CD14-positive monocyte (primary cell): ENCODE data around the gene SNX5. TPM values are rescaled to one million over a fixed set of nuclear protein-coding genes. Genes with fewer than 3 reads are reported as not detected.

ENCODE experiments used
- DNase-seq, 3 donors: peaks; one replicate each; pipeline ENCODE4 v3.0.0-alpha.2; 2011 to 2022
- H2AFZ ChIP-seq: 2 replicates; pipeline ENCODE4 v1.6.0; 2012; ENCODE audit warnings: mild to moderate bottlenecking, low read depth, low read length, inconsistent platforms; ENCODE audit not compliant: insufficient read depth, poor library complexity, severe bottlenecking
- H3K27ac ChIP-seq, 2 donors: 1 replicate in 1 of 2; 2 replicates in 1 of 2; pipeline ENCODE4 v1.5.1; 2012 to 2013; ENCODE audit warnings: low read length in 2 of 2, control low read depth in 1 of 2, inconsistent platforms in 1 of 2, low read depth in 1 of 2, mild to moderate bottlenecking in 1 of 2
- H3K27me3 ChIP-seq, 2 donors: one replicate each; pipeline versions ENCODE4 v1.6.0 to v1.6.1; 2011 to 2013; ENCODE audit warnings: low read length in 2 of 2; ENCODE audit not compliant: control insufficient read depth in 2 of 2, insufficient read depth in 2 of 2
- H3K36me3 ChIP-seq, 2 donors: replicated peaks in 1 of 2; 1 replicate in 1 of 2; 2 replicates in 1 of 2; pipeline versions ENCODE4 v1.5.1 to v1.6.1; 2012 to 2013; ENCODE audit warnings: low read length in 2 of 2, control low read depth in 1 of 2, inconsistent platforms in 1 of 2, mild to moderate bottlenecking in 1 of 2; ENCODE audit not compliant: insufficient read depth in 2 of 2, control insufficient read depth in 1 of 2
- H3K4me1 ChIP-seq, 2 donors: 1 replicate in 1 of 2; 2 replicates in 1 of 2; pipeline versions ENCODE4 v1.5.1 to v1.6.1; 2012 to 2013; ENCODE audit warnings: low read length in 2 of 2, control low read depth in 1 of 2, inconsistent platforms in 1 of 2, mild to moderate bottlenecking in 1 of 2, moderate library complexity in 1 of 2; ENCODE audit not compliant: insufficient read depth in 2 of 2, control insufficient read depth in 1 of 2
- H3K4me2 ChIP-seq: replicated peaks from 2 replicates; pipeline ENCODE3; 2012; ENCODE audit warnings: low read length, moderate library complexity, mild to moderate bottlenecking; ENCODE audit not compliant: poor library complexity, severe bottlenecking; ENCODE audit errors: extremely low read depth
- H3K4me3 ChIP-seq, 3 experiments: fragments of 200-600 bp in 1 of 3; sonication (generic) in 1 of 3; replicated peaks in 1 of 3; 1 replicate in 2 of 3; 2 replicates in 1 of 3; pipeline ENCODE4 v1.5.1; 2011 to 2013; ENCODE audit warnings: low read length in 3 of 3, mild to moderate bottlenecking in 3 of 3, control low read depth in 2 of 3, low read depth in 2 of 3, inconsistent platforms in 1 of 3, moderate library complexity in 1 of 3
- H3K79me2 ChIP-seq: 2 replicates; pipeline ENCODE4 v1.6.0; 2012; ENCODE audit warnings: mild to moderate bottlenecking, control low read depth, inconsistent platforms, low read length, moderate library complexity; ENCODE audit not compliant: insufficient read depth
- H3K9ac ChIP-seq: 2 replicates; pipeline ENCODE4 v1.6.0; 2017; ENCODE audit warnings: low read length, mild to moderate bottlenecking; ENCODE audit not compliant: insufficient read depth, poor library complexity, severe bottlenecking
- H3K9me3 ChIP-seq, 2 donors: replicated peaks in 1 of 2; 1 replicate in 1 of 2; 2 replicates in 1 of 2; pipeline versions ENCODE4 v1.5.1 to v1.6.1; 2012 to 2013; ENCODE audit warnings: low read length in 2 of 2, control low read depth in 1 of 2; ENCODE audit not compliant: control insufficient read depth in 1 of 2, insufficient read depth in 1 of 2
- H4K20me1 ChIP-seq: 2 replicates; pipeline ENCODE4 v1.6.0; 2012; ENCODE audit warnings: mild to moderate bottlenecking, low read length, control low read depth, moderate library complexity; ENCODE audit not compliant: insufficient read depth
- H3K27ac Mint-ChIP-seq, 7 donors: one replicate each; pipeline ENCODE4 v1.8.0; 2020; ENCODE audit warnings: mild to moderate bottlenecking in 7 of 7, mixed read lengths in 7 of 7, moderate library complexity in 6 of 7, inconsistent platforms in 2 of 7
- H3K27me3 Mint-ChIP-seq, 3 donors: one replicate each; pipeline ENCODE4 v1.8.0; 2021 to 2022; ENCODE audit warnings: low read depth in 3 of 3, mild to moderate bottlenecking in 3 of 3, mixed read lengths in 3 of 3, moderate library complexity in 3 of 3, inconsistent platforms in 1 of 3
- H3K36me3 Mint-ChIP-seq, 2 donors: one replicate each; pipeline ENCODE4 v1.8.0; 2020; ENCODE audit warnings: mixed read lengths in 2 of 2, inconsistent platforms in 1 of 2, mild to moderate bottlenecking in 1 of 2
- H3K4me1 Mint-ChIP-seq: one replicate; pipeline ENCODE4 v1.8.0; 2020; ENCODE audit warnings: mild to moderate bottlenecking, mixed read lengths
- H3K4me3 Mint-ChIP-seq, 2 donors: one replicate each; pipeline ENCODE4 v1.8.0; 2020; ENCODE audit warnings: mild to moderate bottlenecking in 2 of 2, mixed read lengths in 2 of 2, moderate library complexity in 1 of 2
- H3K9me3 Mint-ChIP-seq, 7 donors: one replicate each; pipeline ENCODE4 v1.8.0; 2020 to 2022; ENCODE audit warnings: mixed read lengths in 7 of 7, mild to moderate bottlenecking in 6 of 7, moderate library complexity in 6 of 7, inconsistent platforms in 2 of 7
- WGBS: methylation state at CpG from one replicate; pipeline ENCODE4 v1.1.5; 2013; ENCODE audit warnings: missing lambda C conversion rate; ENCODE audit not compliant: insufficient coverage; 5-methylcytosine and 5-hydroxymethylcytosine counted together
- intact Hi-C, 2 donors: fragments of 100-400 bp; cut with micrococcal nuclease; formaldehyde crosslinking; loops; one replicate each; pipeline versions ENCODE4 v1.15.0 to v1.15.1; 2023
- polyA plus RNA-seq, 3 donors: library from polyadenylated mRNA; depleted of rRNA in 1 of 3; unstranded in 2 of 3; stranded (reverse) in 1 of 3; fragments of 300-500 nt in 2 of 3; fragments of >200 nt in 1 of 3; fragmentation: Illumina TruSeq in 2 of 3; gene quantifications; 1 replicate in 2 of 3; 2 replicates in 1 of 3; pipeline ENCODE4 v1.2.3, GENCODE V29; 2012 to 2021
- TF ChIP-seq, protein P1 (sequence below): fragments of 200-600 bp; IDR thresholded peaks from one replicate; pipeline ENCODE4 v1.8.0; 2022; ENCODE audit warnings: antibody characterized with exemption, mild to moderate bottlenecking

The SNX5 gene
- polyA plus RNA-seq, 3 donors: 55.6 to 83.8 (median 66.1) TPM

DNA sequence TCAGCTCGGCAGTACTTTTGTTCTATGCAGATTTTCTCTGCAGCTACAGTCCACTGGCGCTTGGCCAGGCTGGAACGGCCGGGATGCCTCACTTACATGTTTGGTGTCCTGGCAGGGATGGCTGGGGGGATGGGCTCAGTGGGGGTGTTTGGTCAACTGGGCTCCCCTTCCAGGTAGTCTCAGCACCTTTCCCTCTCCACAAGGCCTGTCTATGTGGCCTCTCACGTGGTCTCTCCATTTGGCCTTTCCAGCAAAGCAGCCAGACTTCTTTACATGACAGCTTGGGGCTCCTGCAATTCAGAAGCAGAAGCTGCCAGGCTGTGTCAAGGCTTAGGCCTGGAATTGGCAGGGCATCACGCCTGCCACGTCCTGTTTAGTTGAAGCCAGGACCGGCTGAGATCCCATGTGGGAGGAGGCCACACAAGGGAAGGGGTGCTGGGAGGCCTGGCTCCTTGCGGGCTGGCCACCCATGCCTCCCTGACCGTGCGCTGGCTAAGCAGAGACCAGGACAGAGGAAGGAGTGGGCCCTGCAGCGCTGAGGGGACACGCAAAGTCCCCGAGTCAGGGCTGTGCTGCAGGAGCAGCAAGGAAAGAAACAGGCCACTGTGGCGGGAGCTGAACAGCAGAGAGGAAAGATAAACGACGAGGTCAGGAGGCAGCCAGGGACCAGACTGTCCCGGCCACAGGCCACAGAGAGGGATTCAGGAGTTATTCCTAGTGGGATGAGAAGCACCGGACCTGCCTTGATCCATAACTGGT, 39.1 kb upstream of the SNX5 start:
- WGBS: 90% methylated on average over 14 of the region's 19 CpGs
- H3K27me3 Mint-ChIP-seq: no peaks in the 10 kb centered on the region
- TF ChIP-seq, protein P1, sequence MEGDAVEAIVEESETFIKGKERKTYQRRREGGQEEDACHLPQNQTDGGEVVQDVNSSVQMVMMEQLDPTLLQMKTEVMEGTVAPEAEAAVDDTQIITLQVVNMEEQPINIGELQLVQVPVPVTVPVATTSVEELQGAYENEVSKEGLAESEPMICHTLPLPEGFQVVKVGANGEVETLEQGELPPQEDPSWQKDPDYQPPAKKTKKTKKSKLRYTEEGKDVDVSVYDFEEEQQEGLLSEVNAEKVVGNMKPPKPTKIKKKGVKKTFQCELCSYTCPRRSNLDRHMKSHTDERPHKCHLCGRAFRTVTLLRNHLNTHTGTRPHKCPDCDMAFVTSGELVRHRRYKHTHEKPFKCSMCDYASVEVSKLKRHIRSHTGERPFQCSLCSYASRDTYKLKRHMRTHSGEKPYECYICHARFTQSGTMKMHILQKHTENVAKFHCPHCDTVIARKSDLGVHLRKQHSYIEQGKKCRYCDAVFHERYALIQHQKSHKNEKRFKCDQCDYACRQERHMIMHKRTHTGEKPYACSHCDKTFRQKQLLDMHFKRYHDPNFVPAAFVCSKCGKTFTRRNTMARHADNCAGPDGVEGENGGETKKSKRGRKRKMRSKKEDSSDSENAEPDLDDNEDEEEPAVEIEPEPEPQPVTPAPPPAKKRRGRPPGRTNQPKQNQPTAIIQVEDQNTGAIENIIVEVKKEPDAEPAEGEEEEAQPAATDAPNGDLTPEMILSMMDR: no peak
- peaks cover 0 to 1% (median 0%) of the 10 kb centered on the region in 7 donors for H3K9me3 Mint-ChIP-seq
- no peaks in the 10 kb centered on the region for H3K9me3 ChIP-seq
- H3K4me1 Mint-ChIP-seq: peaks cover 20% of the 10 kb centered on the region
- no peak overlapping the region for H2AFZ ChIP-seq
- H3K4me1 ChIP-seq: no peaks in the 10 kb centered on the region
- no peak for DNase-seq
- H3K4me3 ChIP-seq: no peak overlapping the region
- H3K4me3 Mint-ChIP-seq: no peak overlapping the region
- no peaks in the 10 kb centered on the region for H3K27me3 ChIP-seq
- no peak overlapping the region for H3K4me2 ChIP-seq
- no peak overlapping the region for H3K9ac ChIP-seq
- H4K20me1 ChIP-seq: no peaks in the 10 kb centered on the region
- H3K36me3 Mint-ChIP-seq: no peaks in the 10 kb centered on the region
- H3K27ac Mint-ChIP-seq: peak overlapping the region in 2 of 7 donors; percentile 18 to 23
- H3K36me3 ChIP-seq: no peaks in the 10 kb centered on the region
- intact Hi-C loops: no loop called here
- H3K79me2 ChIP-seq: no peaks in the 10 kb centered on the region
- no peak overlapping the region for H3K27ac ChIP-seq

DNA sequence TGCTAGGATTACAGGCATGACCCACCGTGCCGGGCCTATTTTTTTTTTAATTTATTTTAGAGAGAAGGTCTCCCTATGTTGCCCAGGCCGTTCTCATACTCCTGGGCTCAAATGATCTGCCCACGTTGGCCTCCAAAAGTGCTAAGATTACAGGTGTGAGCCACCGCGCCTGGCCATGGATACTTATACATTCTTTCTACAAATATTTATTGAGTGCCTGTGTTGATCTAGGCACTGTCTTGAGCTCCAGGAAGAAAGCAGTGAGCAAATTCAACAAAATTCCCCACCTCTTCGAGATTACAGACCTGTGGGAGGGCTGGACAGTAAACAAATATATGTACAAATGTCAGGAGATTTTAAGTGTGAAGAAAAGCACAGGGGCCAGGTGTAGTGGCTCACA, 38.1 kb upstream of the SNX5 start:
- peaks cover 0 to 1% (median 0%) of the 10 kb centered on the region in 7 donors for H3K9me3 Mint-ChIP-seq
- intact Hi-C loops: no loop called here
- TF ChIP-seq, protein P1: no peak
- no peaks in the 10 kb centered on the region for H3K36me3 ChIP-seq
- H2AFZ ChIP-seq: no peak overlapping the region
- no peaks in the 10 kb centered on the region for H3K4me1 ChIP-seq
- no peaks in the 10 kb centered on the region for H3K27me3 Mint-ChIP-seq
- H3K4me3 Mint-ChIP-seq: no peak overlapping the region
- no peaks in the 10 kb centered on the region for H3K79me2 ChIP-seq
- no peak for DNase-seq
- no peaks in the 10 kb centered on the region for H3K9me3 ChIP-seq
- no peak overlapping the region for H3K9ac ChIP-seq
- no peak overlapping the region for H3K4me2 ChIP-seq
- WGBS: 95% methylated on average over 3 of the region's 7 CpGs
- H3K27ac Mint-ChIP-seq: no peak overlapping the region
- no peak overlapping the region for H3K4me3 ChIP-seq
- peaks cover 18% of the 10 kb centered on the region for H3K4me1 Mint-ChIP-seq
- no peak overlapping the region for H3K27ac ChIP-seq
- no peaks in the 10 kb centered on the region for H3K27me3 ChIP-seq
- no peaks in the 10 kb centered on the region for H3K36me3 Mint-ChIP-seq
- H4K20me1 ChIP-seq: no peaks in the 10 kb centered on the region
